H1 (cell line): Measurements from ENCODE around the gene PURA. TPM values are rescaled to one million over a fixed set of nuclear protein-coding genes. Genes with fewer than 3 reads are reported as not detected.

Experiments used
- CTCF ChIA-PET: fragments of 300-600 bp; sonication (Branson Sonifier 250); formaldehyde crosslinking; loops from one replicate; lab custom pipeline; 2021; ENCODE audit not compliant: partially characterized antibody; lab: Charles Lee
- POLR2A ChIA-PET: fragments of 300-600 bp; sonication (Branson Sonifier 250); formaldehyde crosslinking; loops from one replicate; lab custom pipeline; 2021; ENCODE audit warnings: inconsistent platforms; ENCODE audit not compliant: partially characterized antibody; lab: Charles Lee
- DNase-seq, 2 experiments: peaks; one replicate each; pipeline versions ENCODE4 v3.0.0 to v3.0.0-alpha.2; 2010 to 2022; ENCODE audit warnings: low spot score in 2 of 2, low read depth in 1 of 2, mixed read lengths in 1 of 2
- FAIRE-seq: peaks from 2 replicates; lab custom pipeline; 2011; peaks lifted over from hg19 to GRCh38; lab: Jason Lieb, UNC
- H2AFZ ChIP-seq: 2 replicates; pipeline ENCODE4 v1.8.1; 2012; ENCODE audit warnings: low read length, inconsistent platforms
- H2AK5ac ChIP-seq: 2 replicates; pipeline ENCODE4 v1.6.1; 2013; ENCODE audit warnings: low read depth, low read length
- H2BK120ac ChIP-seq: replicated peaks from 2 replicates; pipeline ENCODE3; 2013; ENCODE audit warnings: low read depth, low read length, inconsistent platforms
- H2BK12ac ChIP-seq: 2 replicates; pipeline ENCODE4 v1.6.1; 2013; ENCODE audit warnings: low read depth, low read length
- H2BK15ac ChIP-seq: 2 replicates; pipeline ENCODE4 v1.6.1; 2013; ENCODE audit warnings: low read length
- H2BK20ac ChIP-seq: 2 replicates; pipeline ENCODE4 v1.6.1; 2013; ENCODE audit warnings: low read length
- H2BK5ac ChIP-seq: 2 replicates; pipeline ENCODE4 v1.6.1; 2013; ENCODE audit warnings: low read depth, low read length
- H3K14ac ChIP-seq: 2 replicates; pipeline ENCODE4 v1.6.1; 2013; ENCODE audit warnings: inconsistent platforms; ENCODE audit not compliant: insufficient read length
- H3K18ac ChIP-seq: 2 replicates; pipeline ENCODE4 v1.6.1; 2013; ENCODE audit warnings: low read length; ENCODE audit errors: extremely low read depth
- H3K23ac ChIP-seq: 2 replicates; pipeline ENCODE4 v1.6.1; 2013; ENCODE audit warnings: inconsistent platforms; ENCODE audit not compliant: insufficient read length
- H3K23me2 ChIP-seq: 2 replicates; pipeline ENCODE4 v1.6.1; 2013; ENCODE audit warnings: low read depth, low read length
- H3K27ac ChIP-seq: 2 replicates; pipeline ENCODE4 v1.6.1; 2011; ENCODE audit warnings: low read depth, low read length, inconsistent platforms
- H3K27me3 ChIP-seq, 4 experiments: replicated peaks in 1 of 4; 1 replicate in 1 of 4; 2 replicates in 3 of 4; pipeline versions ENCODE4 v1.6.1 to v1.8.1; 2011 to 2013; ENCODE audit warnings: low read length in 3 of 4, mild to moderate bottlenecking in 3 of 4, inconsistent platforms in 2 of 4, mixed read lengths in 2 of 4, moderate library complexity in 1 of 4; ENCODE audit not compliant: control insufficient read depth in 3 of 4, insufficient read depth in 3 of 4; ENCODE audit errors: extremely low read depth in 1 of 4
- H3K36me3 ChIP-seq, 4 experiments: 2 replicates each; pipeline versions ENCODE4 v1.6.1 to v1.8.1; 2011 to 2013; ENCODE audit warnings: mild to moderate bottlenecking in 4 of 4, low read length in 3 of 4, moderate library complexity in 2 of 4, control low read depth in 1 of 4, inconsistent platforms in 1 of 4; ENCODE audit not compliant: insufficient read depth in 4 of 4, control insufficient read depth in 2 of 4
- H3K4ac ChIP-seq: replicated peaks from 2 replicates; pipeline ENCODE3; 2013; ENCODE audit warnings: low read length, low read depth, mixed read lengths, inconsistent platforms; ENCODE audit not compliant: insufficient read length
- H3K4me1 ChIP-seq, 4 experiments: replicated peaks in 1 of 4; 1 replicate in 1 of 4; 2 replicates in 3 of 4; pipeline versions ENCODE4 v1.6.1 to v1.8.1; 2011 to 2013; ENCODE audit warnings: low read length in 3 of 4, inconsistent platforms in 2 of 4, mixed read lengths in 1 of 4; ENCODE audit not compliant: insufficient read depth in 4 of 4, control insufficient read depth in 3 of 4
- H3K4me2 ChIP-seq, 2 experiments: 2 replicates each; pipeline versions ENCODE4 v1.6.1 to v1.8.1; 2011 to 2013; ENCODE audit warnings: low read depth in 2 of 2, low read length in 2 of 2, control low read depth in 1 of 2, inconsistent platforms in 1 of 2, mild to moderate bottlenecking in 1 of 2; ENCODE audit not compliant: insufficient read depth in 1 of 2
- H3K4me3 ChIP-seq, 4 experiments: fragments of 200-600, 300-600 bp in 1 of 4; sonication (generic), shearing (Covaris generic), sonication (Bioruptor Twin) in 1 of 4; 2 replicates each; pipeline versions ENCODE4 v1.5.1 to v1.8.1; 2011 to 2016; ENCODE audit warnings: low read length in 4 of 4, low read depth in 3 of 4, control low read depth in 2 of 4, inconsistent platforms in 2 of 4, mild to moderate bottlenecking in 2 of 4, mixed read lengths in 1 of 4, moderate library complexity in 1 of 4; ENCODE audit not compliant: insufficient read depth in 2 of 4; ENCODE audit errors: extremely low read depth in 1 of 4
- H3K56ac ChIP-seq: replicated peaks from 2 replicates; pipeline ENCODE3; 2013; ENCODE audit warnings: low read depth, mild to moderate bottlenecking, mixed read lengths, low read length, inconsistent platforms; ENCODE audit not compliant: insufficient read length
- H3K79me1 ChIP-seq: 2 replicates; pipeline ENCODE4 v1.6.1; 2013; ENCODE audit warnings: low read depth, low read length, control low read depth
- H3K79me2 ChIP-seq, 2 experiments: 2 replicates each; pipeline versions ENCODE4 v1.6.1 to v1.8.1; 2012 to 2013; ENCODE audit warnings: low read length in 2 of 2, mild to moderate bottlenecking in 2 of 2, inconsistent platforms in 1 of 2; ENCODE audit not compliant: insufficient read depth in 2 of 2, control insufficient read depth in 1 of 2
- H3K9ac ChIP-seq, 4 experiments: replicated peaks in 1 of 4; 1 replicate in 1 of 4; 2 replicates in 3 of 4; pipeline versions ENCODE4 v1.6.1 to v1.8.1; 2011 to 2013; ENCODE audit warnings: low read depth in 3 of 4, low read length in 3 of 4, control low read depth in 2 of 4, mild to moderate bottlenecking in 2 of 4, moderate library complexity in 2 of 4, inconsistent platforms in 1 of 4; ENCODE audit errors: extremely low read depth in 1 of 4
- H3K9me3 ChIP-seq, 2 experiments: 2 replicates each; pipeline versions ENCODE4 v1.6.1 to v1.8.1; 2012 to 2013; ENCODE audit warnings: mild to moderate bottlenecking in 2 of 2, moderate library complexity in 2 of 2, control low read depth in 1 of 2, inconsistent platforms in 1 of 2, low read depth in 1 of 2, low read length in 1 of 2, mixed read lengths in 1 of 2; ENCODE audit not compliant: insufficient read depth in 2 of 2
- H4K20me1 ChIP-seq, 2 experiments: replicated peaks in 1 of 2; 2 replicates each; pipeline versions ENCODE3 to v1.8.1; 2011 to 2013; ENCODE audit warnings: inconsistent platforms in 2 of 2, low read length in 2 of 2, mild to moderate bottlenecking in 1 of 2; ENCODE audit not compliant: insufficient read depth in 2 of 2, control insufficient read depth in 1 of 2
- H4K5ac ChIP-seq: 2 replicates; pipeline ENCODE4 v1.6.1; 2013; ENCODE audit warnings: low read length, low read depth, mixed read lengths, inconsistent platforms; ENCODE audit not compliant: insufficient read length
- H4K8ac ChIP-seq: 2 replicates; pipeline ENCODE4 v1.8.0; 2013; ENCODE audit warnings: mild to moderate bottlenecking, moderate library complexity, low read length, inconsistent platforms; ENCODE audit not compliant: insufficient read depth; ENCODE audit errors: extremely low read depth
- H4K91ac ChIP-seq: replicated peaks from 2 replicates; pipeline ENCODE3; 2013; ENCODE audit warnings: low read length, mixed read lengths, inconsistent platforms; ENCODE audit not compliant: insufficient read length
- EP300 ChIP-seq, 2 experiments: IDR thresholded peaks; 1 replicate in 1 of 2; 2 replicates in 1 of 2; pipeline ENCODE4 v1.6.1; 2011 to 2012; ENCODE audit warnings: low read depth in 2 of 2, low read length in 2 of 2, mild to moderate bottlenecking in 2 of 2, borderline replicate concordance in 1 of 2, inconsistent platforms in 1 of 2, moderate library complexity in 1 of 2
- RAD21 ChIP-seq, 2 experiments: IDR thresholded peaks in 1 of 2; conservative IDR thresholded peaks in 1 of 2; 2 replicates each; pipeline ENCODE4 v1.6.1; 2011; ENCODE audit warnings: low read depth in 2 of 2, low read length in 2 of 2, improper control_type of control experiment in 1 of 2, inconsistent platforms in 1 of 2, mild to moderate bottlenecking in 1 of 2, moderate library complexity in 1 of 2
- WGBS, 2 experiments: shearing (Covaris generic) in 1 of 2; methylation state at CpG; one replicate each; pipeline versions ENCODE4 v1.1.6 to v1.1.7; 2013 to 2015; ENCODE audit warnings: low lambda C conversion rate in 2 of 2, mixed read lengths in 2 of 2, inconsistent platforms in 1 of 2, low coverage in 1 of 2, missing lambda C conversion rate in 1 of 2; ENCODE audit not compliant: insufficient replicate concordance in 2 of 2, insufficient coverage in 1 of 2, insufficient read length in 1 of 2; ENCODE audit errors: extremely low coverage in 1 of 2, missing lambda C conversion rate in 1 of 2; 5-methylcytosine and 5-hydroxymethylcytosine counted together
- polyA plus RNA-seq, 7 experiments: library from polyadenylated mRNA; depleted of rRNA in 3 of 7; stranded (reverse) in 5 of 7; unstranded in 2 of 7; fragments of >200 nt in 5 of 7; fragments of 200-250 nt in 2 of 7; gene quantifications; 1 replicate in 5 of 7; 2 replicates in 1 of 7; 4 replicates in 1 of 7; pipeline versions ENCODE4 v1.2.1 to v1.2.3, GENCODE V29; 2011 to 2013; ENCODE audit warnings: missing spikeins in 2 of 7, mixed read lengths in 2 of 7
- total RNA-seq: library from RNA; stranded (reverse); fragmentation: NEBNext Ultra II Directional; extraction: Animal tissue kit (Norgen Biotek cat#: 25700); gene quantifications from 2 replicates; pipeline ENCODE4 v1.2.1, GENCODE V29; 2021

PURA gene
- total and polyA plus RNA-seq, 2 of the 8 experiments (the other 6 are each of a cell fraction or from before 2014, with no cell fraction given) = 0.98 to 2.1 TPM

GRCh38 chr5:140143521-140144258 lies 29.8 kb downstream of the PURA start:
- Histone ChIP-seq H4K20me1 (peaks cover 0 to 7% of the 10 kb centered on the region in 2 experiments), H2BK12ac (no peak overlapping the region)

More at GRCh38 chr5:140143521-140144258, 29.8 kb downstream of the PURA start:
- Histone ChIP-seq H3K4me2 (no peak overlapping the region), H2AK5ac (no peak overlapping the region; the same call in 1 of the 2 replicates), H3K56ac (no peak overlapping the region), H3K27ac (no peak overlapping the region), H3K18ac (no peak overlapping the region), H2AFZ (no peak overlapping the region), H3K14ac (no peak overlapping the region), H3K9me3 (no peaks in the 10 kb centered on the region), H3K4me3 (no peak overlapping the region), H3K27me3 (peaks cover 25 to 44% (median 37%) of the 10 kb centered on the region in 4 experiments), H2BK20ac (no peak overlapping the region), H2BK15ac (no peak overlapping the region), H4K91ac (no peak overlapping the region), H3K23ac (no peak overlapping the region), H3K36me3 (no peaks in the 10 kb centered on the region), H4K5ac (no peak overlapping the region), H3K79me1 (no peaks in the 10 kb centered on the region), H3K9ac (no peak overlapping the region), H3K23me2 (peaks cover 5% of the 10 kb centered on the region; the same call in 1 of the 2 replicates), H2BK120ac (no peak overlapping the region), H3K4me1 (peaks cover 0 to 9% (median 0%) of the 10 kb centered on the region in 4 experiments; a peak in 2 of 7 replicates), H3K4ac (no peak overlapping the region), H2BK5ac (no peak overlapping the region), H3K79me2 (no peaks in the 10 kb centered on the region), H4K8ac (no peak overlapping the region)
- CTCF ChIA-PET = interaction anchor here (0.7 to 9.9 kb wide), 23 partner anchors 8 to 358 kb away, joined by 3 to 118 read pairs (median 4); partner anchors contain the start of gene PURA
- FAIRE-seq (no peak), DNase-seq (no peak)
- POLR2A ChIA-PET = interaction anchor here (1.3 to 4.3 kb wide), 3 partner anchors 9 to 31 kb away, joined by 3 to 19 read pairs (median 11); partner anchors contain the start of gene PURA
- TF ChIP-seq RAD21 (IDR thresholded peaks at IDR 0.05 in 1 of 2, conservative IDR thresholded peaks at IDR 0.05 in 1 of 2; ENCODE audit: low read depth in 2 of 2, low read length in 2 of 2) = no peak
- TF ChIP-seq EP300 (IDR thresholded peaks at IDR 0.05; ENCODE audit: borderline replicate concordance in 1 of 2, low read depth in 2 of 2, low read length in 2 of 2) = no peak
- 92% methylated on average over 3 of the region's 3 CpGs; no CpG with 5 or more reads in 1 of the 2 experiments for WGBS, 2 experiments
